DLD1 (cell line): Measurements from ENCODE around the gene AFP.

Experiments used
- in situ Hi-C: cut with HindIII; loops from 2 replicates; pipeline ENCODE4 v1.10.0; 2017; ENCODE audit warnings: low sequenced_read_pairs

The AFP gene

DNA sequence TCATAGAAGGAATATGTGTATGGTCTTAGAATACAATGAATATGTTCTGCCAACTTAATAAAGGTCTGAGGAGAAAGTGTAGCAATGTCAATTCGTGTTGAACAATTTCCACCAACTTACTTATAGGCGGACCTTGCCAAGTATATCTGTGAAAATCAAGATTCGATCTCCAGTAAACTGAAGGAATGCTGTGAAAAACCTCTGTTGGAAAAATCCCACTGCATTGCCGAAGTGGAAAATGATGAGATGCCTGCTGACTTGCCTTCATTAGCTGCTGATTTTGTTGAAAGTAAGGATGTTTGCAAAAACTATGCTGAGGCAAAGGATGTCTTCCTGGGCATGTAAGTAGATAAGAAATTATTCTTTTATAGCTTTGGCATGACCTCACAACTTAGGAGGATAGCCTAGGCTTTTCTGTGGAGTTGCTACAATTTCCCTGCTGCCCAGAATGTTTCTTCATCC lies 22.7 kb upstream of the AFP start:
- in situ Hi-C loops, result no loop called here

DNA sequence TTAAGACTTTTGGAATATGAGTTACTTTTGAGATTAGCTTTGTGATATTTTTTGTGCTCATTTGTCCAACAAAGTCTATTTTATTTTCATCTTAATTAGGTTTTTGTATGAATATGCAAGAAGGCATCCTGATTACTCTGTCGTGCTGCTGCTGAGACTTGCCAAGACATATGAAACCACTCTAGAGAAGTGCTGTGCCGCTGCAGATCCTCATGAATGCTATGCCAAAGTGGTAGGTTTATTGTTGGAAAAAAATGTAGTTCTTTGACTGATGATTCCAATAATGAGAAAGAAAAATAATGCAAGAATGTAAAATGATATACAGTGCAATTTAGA lies 21.1 kb upstream of the AFP start:
- in situ Hi-C loops, result no loop called here

DNA sequence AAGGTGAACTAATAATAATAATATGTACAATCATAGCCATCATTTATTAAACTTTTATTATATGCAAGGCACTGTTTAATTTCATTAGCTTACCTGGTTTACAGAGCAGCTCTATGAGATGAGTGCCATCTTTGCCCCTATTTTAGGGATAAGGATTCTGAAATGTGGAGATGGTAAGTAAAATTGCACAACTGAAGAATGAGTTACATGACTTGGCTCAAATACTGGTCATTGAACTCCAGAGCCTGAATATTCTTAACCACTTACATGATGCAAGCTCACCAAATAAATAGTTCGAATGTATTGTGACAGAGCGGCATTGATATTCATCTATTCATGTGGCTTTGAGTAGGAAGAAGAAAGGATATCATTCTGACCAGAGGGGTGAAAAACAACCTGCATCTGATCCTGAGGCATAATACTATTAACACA lies 20.2 kb upstream of the AFP start:
- in situ Hi-C loops, result no loop called here

DNA sequence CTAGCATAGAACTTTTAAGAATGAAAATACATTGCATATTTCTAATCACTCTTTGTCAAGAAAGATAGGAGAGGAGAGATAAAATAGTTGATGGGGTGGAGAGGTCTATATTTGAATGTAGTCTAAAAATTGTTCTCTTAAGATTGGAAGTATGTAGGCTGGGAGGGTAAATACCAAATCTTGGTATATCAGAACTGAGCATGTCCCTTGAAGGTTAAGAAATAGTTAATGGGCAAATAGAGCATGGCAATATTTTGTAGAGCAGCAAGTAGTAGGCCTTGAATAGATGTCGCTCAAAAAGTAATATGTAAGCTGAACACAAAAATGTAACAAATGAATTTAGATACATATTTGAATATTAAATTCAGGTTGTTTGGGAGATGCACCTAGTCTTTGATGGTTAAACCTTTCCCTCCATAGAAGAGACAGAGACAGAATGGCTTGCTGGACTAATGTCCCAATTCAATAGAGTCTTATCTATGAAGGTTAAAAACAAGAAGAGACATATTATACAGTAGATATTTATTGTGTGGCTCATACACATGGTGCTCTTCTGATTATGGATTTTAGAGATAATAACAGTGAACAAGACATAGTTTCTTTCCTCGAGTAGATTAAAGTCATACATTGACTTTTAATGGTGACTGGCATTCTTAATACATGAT lies 19.5 kb upstream of the AFP start:
- in situ Hi-C loops, result no loop called here

DNA sequence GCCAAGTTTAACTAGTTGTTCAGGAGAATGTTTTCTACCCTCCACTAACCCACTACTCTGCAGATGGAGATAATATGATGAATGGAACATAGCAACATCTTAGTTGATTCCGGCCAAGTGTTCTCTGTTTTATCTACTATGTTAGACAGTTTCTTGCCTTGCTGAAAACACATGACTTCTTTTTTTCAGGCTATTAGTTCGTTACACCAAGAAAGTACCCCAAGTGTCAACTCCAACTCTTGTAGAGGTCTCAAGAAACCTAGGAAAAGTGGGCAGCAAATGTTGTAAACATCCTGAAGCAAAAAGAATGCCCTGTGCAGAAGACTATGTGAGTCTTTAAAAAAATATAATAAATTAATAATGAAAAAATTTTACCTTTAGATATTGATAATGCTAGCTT lies 18.7 kb upstream of the AFP start:
- in situ Hi-C loops, result no loop called here

DNA sequence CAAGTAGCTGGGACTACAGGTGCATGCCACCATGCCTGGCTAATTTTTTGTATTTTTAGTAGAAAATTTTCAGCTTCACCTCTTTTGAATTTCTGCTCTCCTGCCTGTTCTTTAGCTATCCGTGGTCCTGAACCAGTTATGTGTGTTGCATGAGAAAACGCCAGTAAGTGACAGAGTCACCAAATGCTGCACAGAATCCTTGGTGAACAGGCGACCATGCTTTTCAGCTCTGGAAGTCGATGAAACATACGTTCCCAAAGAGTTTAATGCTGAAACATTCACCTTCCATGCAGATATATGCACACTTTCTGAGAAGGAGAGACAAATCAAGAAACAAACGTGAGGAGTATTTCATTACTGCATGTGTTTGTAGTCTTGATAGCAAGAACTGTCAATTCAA lies 18.0 kb upstream of the AFP start:
- in situ Hi-C loops, result no loop called here

DNA sequence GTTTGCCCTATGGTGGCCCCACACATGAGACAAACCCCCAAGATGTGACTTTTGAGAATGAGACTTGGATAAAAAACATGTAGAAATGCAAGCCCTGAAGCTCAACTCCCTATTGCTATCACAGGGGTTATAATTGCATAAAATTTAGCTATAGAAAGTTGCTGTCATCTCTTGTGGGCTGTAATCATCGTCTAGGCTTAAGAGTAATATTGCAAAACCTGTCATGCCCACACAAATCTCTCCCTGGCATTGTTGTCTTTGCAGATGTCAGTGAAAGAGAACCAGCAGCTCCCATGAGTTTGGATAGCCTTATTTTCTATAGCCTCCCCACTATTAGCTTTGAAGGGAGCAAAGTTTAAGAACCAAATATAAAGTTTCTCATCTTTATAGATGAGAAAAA lies 17.3 kb upstream of the AFP start:
- in situ Hi-C loops, result no loop called here

DNA sequence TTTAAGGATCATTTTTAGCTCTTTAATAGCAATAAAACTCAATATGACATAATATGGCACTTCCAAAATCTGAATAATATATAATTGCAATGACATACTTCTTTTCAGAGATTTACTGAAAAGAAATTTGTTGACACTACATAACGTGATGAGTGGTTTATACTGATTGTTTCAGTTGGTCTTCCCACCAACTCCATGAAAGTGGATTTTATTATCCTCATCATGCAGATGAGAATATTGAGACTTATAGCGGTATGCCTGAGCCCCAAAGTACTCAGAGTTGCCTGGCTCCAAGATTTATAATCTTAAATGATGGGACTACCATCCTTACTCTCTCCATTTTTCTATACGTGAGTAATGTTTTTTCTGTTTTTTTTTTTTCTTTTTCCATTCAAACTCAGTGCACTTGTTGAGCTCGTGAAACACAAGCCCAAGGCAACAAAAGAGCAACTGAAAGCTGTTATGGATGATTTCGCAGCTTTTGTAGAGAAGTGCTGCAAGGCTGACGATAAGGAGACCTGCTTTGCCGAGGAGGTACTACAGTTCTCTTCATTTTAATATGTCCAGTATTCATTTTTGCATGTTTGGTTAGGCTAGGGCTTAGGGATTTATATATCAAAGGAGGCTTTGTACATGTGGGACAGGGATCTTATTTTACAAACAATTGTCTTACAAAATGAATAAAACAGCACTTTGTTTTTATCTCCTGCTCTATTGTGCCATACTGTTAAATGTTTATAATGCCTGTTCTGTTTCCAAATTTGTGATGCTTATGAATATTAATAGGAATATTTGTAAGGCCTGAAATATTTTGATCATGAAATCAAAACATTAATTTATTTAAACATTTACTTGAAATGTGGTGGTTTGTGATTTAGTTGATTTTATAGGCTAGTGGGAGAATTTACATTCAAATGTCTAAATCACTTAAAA lies 16.6 kb upstream of the AFP start:
- in situ Hi-C loops, result no loop called here

DNA sequence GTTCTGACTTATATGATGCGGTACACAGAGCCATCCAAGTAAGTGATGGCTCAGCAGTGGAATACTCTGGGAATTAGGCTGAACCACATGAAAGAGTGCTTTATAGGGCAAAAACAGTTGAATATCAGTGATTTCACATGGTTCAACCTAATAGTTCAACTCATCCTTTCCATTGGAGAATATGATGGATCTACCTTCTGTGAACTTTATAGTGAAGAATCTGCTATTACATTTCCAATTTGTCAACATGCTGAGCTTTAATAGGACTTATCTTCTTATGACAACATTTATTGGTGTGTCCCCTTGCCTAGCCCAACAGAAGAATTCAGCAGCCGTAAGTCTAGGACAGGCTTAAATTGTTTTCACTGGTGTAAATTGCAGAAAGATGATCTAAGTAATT lies 15.4 kb upstream of the AFP start:
- in situ Hi-C loops, result no loop called here

DNA sequence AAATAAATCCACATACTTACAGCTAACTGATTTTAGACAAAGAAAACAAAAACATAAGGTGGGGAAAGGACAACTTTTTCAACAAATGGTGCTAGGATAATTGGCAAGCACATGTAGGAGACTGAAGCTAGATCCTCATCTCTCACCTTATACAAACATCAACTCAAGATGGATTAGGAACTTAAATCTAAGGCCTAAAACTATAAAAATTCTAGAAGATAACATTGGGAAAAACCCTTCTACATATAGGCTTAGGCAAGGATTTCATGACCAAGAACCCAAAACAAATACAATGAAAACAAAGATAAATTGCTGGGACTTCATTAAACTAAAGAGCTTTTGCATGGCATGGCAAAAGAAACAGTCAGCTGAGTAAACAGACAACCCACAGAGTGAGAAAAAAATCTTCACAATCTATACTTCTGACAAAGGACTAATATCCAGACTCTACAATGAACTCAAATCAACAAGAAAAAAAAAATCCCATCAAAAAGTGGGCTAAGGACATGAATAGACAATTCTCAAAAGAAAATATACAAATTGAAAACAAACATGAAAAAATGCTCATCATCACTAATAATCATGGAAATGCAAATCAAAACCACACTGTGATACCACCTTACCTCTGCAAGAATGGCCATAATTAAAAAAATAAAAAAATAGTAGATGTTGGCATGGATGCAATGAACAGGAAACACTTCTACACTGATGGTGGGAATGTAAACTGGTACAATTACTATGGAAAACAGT lies 14.1 kb upstream of the AFP start:
- in situ Hi-C loops, result no loop called here

DNA sequence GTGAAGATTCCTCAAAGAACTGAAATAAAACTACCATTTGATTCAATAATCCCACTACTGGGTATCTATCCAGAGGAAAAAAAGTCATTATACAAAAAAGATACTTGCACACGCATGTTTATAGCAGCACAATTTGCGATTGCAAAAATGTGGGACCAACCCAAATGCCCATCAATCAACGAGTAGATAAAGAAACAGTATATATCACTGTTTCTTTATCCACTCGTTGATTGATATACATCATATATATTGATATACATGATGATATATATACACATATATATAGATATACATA lies 13.6 kb upstream of the AFP start:
- in situ Hi-C loops, result no loop called here

DNA sequence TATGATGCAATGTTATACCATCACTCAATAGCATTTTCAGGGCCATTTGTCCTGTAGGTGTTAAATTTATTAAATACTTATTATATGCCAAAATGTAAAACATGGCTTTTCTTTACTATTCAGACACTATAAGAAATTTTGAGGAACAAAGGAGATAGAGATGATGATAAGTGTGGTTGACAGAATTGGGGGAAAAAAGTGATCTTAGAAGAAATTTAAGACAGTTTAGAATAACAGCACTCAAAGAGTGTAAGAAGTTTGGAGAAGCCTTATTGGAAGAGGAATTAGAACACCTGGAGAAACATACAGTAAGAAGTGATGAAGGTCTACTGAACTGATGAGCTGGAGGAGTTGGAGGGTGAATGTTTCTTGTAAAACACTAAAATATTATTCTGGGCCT lies 12.8 kb upstream of the AFP start:
- in situ Hi-C loops, result no loop called here

DNA sequence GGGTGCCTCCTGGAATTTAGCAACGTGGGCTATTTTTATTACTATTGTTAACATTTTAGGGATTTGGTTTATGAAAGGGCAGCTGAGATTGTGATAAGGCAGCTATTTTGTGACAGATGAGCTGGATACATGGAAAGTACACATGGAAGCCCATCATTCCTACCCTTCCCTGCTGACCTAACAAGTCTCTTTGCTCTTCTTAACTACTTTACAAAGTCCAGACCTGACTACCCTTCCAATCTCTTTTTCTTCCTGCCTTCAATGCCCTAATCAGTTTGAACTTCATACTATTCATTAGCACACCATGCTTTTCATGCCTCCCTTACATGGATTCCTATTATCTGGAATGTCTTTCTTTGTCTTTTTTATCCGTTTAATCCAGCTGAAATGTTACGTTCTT lies 9.4 kb upstream of the AFP start:
- in situ Hi-C loops, result no loop called here

DNA sequence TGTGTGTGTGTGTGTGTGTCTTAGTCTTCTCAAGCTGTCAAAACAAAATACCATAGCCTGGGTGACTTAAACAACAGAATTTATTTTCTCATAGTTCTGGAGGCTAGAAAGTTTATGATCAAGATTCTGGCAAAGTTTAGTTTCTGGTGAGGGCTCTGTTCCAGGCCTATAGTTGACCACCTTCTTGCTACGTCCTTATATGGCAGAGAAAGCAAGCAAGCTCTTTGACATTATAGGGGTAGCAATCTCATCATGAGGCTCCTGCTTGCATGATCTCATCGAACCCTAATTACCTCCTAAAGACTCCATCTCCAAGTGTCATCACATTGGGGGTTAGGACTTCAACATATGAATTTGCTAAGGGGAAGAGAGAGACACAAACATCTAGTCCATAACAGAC lies 6.9 kb upstream of the AFP start:
- in situ Hi-C loops, result no loop called here

DNA sequence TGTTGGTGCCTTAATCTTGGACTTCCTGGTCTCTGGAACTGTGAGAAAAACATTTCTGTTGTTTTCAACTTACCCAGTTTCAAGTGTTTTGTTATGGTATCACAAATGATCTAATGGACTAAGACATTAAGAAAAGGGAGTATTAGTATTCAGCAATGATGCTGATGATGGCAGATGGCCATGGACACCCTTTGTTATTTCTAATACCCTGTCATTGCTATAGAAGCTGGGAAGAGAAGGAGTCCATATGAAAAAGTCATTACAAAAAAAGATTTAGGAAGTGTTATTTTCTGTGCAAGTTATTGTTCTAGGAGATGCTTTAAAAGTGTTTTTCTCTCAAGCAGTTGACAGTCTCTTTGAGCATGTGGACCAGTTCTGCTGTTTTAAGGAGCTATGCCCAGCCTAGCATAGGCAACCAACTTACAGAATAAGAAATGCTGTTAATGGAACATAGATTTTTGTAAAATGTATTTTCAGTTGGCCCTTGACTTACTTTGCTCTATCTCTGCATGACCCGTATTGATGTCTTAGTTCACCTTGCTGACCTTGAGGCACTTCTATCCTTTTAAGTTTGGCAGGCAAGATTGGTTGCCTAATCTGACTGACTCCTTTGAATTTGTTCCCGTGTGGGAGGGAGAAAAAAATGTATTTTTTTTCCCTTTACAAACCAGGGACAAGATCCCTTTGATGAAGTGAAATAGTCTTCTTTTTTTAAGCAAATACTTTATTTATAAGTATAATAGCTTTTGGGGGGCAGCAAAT lies 6.0 kb upstream of the AFP start:
- in situ Hi-C loops, result no loop called here

DNA sequence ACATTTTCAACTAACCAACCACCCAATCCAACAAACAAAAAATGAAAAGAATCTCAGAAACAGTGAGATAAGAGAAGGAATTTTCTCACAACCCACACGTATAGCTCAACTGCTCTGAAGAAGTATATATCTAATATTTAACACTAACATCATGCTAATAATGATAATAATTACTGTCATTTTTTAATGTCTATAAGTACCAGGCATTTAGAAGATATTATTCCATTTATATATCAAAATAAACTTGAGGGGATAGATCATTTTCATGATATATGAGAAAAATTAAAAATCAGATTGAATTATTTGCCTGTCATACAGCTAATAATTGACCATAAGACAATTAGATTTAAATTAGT lies 4.2 kb upstream of the AFP start:
- in situ Hi-C loops, result no loop called here

DNA sequence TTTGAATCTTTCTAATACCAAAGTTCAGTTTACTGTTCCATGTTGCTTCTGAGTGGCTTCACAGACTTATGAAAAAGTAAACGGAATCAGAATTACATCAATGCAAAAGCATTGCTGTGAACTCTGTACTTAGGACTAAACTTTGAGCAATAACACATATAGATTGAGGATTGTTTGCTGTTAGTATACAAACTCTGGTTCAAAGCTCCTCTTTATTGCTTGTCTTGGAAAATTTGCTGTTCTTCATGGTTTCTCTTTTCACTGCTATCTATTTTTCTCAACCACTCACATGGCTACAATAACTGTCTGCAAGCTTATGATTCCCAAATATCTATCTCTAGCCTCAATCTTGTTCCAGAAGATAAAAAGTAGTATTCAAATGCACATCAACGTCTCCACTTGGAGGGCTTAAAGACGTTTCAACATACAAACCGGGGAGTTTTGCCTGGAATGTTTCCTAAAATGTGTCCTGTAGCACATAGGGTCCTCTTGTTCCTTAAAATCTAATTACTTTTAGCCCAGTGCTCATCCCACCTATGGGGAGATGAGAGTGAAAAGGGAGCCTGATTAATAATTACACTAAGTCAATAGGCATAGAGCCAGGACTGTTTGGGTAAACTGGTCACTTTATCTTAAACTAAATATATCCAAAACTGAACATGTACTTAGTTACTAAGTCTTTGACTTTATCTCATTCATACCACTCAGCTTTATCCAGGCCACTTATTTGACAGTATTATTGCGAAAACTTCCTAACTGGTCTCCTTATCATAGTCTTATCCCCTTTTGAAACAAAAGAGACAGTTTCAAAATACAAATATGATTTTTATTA lies 3.6 kb upstream of the AFP start:
- in situ Hi-C loops, result no loop called here

DNA sequence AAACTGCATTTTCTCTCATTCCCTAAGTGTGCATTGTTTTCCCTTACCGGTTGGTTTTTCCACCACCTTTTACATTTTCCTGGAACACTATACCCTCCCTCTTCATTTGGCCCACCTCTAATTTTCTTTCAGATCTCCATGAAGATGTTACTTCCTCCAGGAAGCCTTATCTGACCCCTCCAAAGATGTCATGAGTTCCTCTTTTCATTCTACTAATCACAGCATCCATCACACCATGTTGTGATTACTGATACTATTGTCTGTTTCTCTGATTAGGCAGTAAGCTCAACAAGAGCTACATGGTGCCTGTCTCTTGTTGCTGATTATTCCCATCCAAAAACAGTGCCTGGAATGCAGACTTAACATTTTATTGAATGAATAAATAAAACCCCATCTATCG lies 2.9 kb upstream of the AFP start:
- in situ Hi-C loops, result no loop called here

DNA sequence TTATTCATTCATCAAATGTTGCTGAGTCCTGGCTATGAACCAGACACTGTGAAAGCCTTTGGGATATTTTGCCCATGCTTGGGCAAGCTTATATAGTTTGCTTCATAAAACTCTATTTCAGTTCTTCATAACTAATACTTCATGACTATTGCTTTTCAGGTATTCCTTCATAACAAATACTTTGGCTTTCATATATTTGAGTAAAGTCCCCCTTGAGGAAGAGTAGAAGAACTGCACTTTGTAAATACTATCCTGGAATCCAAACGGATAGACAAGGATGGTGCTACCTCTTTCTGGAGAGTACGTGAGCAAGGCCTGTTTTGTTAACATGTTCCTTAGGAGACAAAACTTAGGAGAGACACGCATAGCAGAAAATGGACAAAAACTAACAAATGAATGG lies 1.7 kb upstream of the AFP start:
- in situ Hi-C loops, result no loop called here
